ENCODE measurements around the gene CRB1. TPM values are rescaled to one million over a fixed set of nuclear protein-coding genes. Genes with fewer than 3 reads are reported as not detected.
A peak's percentile ranks its signal among the peaks of the same experiment; 100 is the strongest.

CRB1 gene
- polyA plus RNA-seq, 4 donors: 2.3 to 3.7 (median 2.8) TPM

DNA sequence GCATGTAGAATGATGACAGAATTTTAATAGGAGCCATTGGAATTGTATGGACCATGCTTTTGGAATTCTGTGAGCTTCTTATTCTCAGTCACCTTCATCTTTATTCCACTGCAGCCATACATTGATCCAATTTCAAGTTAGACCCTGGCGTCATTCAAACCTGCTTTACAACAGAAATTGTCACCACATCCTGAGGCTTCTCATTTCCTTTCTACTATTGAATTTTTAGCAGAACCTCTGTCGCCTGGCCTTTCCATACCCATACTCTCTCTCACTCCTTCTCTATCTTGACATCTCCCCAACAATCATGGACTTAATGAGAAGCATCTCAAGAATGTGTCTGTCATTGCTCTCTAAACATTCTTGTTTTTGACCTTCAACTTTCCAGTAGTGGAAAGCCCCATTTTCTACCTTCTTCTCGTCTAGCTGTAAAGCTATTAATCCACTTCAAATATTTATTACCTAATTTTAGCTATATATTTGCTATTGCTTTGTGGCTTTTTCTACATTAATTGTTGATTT is 74.1 kb downstream of the CRB1 start:
- DNase-seq (ENCODE audit: low read depth in 4 of 4, low spot score in 2 of 4): no peak

DNA sequence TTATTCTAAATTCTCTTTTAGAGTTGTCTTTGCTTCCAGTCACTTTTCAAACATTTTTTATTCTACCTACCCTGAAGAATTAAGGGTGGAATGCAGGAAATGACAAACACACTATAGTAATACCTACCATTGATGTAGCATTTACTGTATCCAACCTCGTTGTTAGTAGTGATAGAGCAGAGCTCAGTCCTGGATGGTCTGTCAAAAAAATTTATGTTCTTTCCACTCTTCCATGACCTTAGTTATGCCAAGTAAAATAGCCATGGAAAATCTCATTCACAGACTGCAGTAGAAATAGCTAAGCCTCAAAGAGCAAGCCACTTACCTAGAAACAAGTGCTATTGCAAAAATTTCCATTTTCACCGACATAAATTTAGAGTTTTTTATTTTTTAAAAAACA is 74.6 kb downstream of the CRB1 start:
- DNase-seq (ENCODE audit: low read depth in 4 of 4, low spot score in 2 of 4): no peak

DNA sequence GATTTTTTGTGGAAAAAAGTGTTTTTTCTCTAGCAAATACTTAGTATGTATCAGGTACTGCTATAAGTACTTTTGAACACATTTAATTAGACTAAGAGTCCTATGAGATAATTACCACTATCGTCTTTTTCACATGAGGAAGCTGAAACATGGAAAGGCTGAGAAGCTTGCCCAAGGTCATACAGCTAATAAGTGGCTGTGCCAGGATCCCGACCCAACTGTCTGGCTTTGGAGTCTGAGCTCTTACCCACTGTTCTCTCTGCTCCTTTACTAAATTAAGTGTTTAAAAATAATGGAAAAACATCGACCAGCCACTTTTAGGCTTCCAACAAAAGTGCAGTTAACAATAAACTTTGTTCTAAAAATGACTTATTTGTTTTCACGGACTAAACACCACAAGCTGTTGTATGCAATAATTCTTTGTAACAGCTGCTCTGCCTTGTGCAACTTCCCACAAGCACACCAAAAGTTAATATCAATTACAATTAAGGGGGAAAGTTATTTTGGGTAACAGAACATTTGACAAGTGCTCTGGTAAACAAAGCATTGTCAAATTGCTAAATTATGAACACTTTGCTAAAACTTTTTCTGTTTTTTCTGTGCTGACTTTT is 75.7 kb downstream of the CRB1 start:
- no peak for DNase-seq (ENCODE audit: low read depth in 4 of 4, low spot score in 2 of 4)

DNA sequence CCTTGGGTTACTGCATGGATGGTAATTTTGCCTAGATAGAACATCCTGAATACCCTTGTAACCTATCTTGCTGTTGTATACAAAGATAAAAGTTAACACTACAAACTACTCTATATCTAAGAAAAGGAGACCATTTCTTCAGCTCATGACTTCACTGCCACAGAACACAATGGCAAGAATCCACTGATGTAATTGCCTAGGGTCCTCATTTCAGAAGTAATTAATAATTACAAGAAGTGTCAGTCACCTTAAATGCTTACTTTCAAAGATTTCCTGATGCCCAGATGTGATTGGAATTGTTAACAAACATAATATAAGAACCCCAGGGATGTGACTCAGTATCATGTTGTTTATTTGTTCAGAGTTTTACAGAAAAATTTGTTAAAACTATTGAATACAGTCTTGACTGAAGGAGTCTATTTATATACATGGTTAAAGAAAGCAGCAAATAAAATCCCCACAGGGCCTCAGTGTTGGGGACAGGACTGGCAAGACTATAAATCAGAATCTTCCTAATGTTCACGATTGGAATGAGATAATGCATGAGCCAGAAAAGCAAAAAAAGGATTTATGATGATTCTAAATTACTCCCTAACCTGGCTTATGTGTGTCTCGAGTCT is 83.9 kb downstream of the CRB1 start:
- no peak for DNase-seq (ENCODE audit: low read depth in 4 of 4, low spot score in 2 of 4)

DNA sequence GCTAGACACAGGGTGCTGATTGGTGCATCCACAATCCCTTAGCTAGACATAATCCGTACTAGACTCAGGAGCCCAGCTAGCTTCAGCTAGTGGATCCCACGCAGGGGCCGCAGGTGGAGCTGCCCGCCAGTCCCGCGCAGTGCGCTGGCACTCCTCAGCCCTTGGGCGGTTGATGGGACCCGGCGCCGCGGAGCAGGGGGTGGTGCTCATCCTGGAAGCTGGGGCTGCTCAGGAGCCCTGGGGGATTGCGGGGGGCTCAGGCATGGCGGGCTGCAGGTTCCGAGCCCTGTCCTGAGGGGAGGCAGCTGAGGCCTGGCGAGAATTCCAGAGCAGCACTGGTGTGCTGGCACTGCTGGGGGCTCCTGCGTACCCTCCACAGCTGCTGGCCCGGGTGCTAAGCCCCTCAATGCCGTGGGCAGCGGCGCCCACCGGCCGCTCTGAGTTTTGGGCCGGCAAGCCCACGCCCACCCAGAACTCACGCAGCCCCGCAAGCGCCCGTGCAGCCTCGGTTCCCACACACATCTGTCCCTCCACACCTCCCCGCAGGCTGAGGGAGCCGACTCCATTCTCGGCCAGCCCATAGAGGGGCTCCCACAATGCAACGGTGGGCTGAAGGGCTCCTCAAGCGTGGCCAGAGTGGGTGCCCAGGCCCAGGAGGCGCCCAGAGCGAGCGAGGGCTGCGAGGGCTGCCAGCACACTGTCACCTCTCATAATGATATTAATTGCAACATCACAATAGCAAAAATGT is 87.4 kb downstream of the CRB1 start:
- DNase-seq (ENCODE audit: low read depth in 4 of 4, low spot score in 2 of 4): no peak

DNA sequence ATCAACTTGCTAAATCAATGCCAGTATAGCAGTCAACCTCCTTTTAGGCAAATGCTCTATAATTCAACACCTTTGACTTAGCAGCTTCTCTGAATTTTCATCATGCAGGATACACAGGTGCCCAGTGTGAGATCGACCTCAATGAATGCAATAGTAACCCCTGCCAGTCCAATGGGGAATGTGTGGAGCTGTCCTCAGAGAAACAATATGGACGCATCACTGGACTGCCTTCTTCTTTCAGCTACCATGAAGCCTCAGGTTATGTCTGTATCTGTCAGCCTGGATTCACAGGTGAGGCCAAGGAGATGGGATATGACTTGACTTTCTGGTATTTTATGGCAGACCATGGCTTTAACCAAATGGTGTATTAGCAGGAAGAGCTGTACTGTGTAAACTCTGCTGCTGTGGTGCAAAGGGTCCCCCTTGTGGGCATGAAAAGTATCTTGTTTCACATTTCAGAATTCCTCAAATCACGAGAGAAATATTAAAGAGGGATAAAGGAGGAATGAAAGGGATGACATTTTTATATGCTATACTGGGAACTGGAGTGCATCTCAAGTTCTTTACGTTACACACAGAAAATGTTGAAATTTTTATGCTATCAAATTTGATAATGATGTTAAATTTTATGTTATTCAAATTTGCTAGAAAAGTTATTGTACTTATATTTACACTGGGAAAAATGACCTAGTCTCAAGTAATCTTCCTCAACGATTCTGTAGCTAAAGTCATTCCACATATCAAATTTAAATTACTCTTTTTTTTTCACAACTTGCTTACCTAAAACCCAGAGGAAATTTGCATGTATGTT is 88.9 kb downstream of the CRB1 start:
- no peak for DNase-seq (ENCODE audit: low read depth in 4 of 4, low spot score in 2 of 4)

DNA sequence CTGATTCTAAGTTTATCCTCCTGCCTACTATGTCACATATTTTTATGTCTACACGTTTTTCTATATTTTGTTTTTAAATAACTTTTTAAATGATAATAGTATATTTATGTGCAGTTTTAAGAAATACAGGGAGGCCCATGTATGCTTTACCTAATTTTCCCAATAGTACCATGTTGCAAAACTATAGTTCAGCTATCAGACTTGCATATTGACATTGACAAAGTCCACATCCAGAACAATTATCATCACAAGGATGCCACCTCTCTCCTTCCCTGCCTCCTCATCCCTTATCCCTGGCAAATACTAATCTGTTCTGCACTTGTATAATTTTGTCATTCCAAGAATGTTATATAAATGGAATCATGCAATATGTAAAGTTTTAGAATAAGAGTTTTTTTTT is 90.9 kb downstream of the CRB1 start:
- no peak for DNase-seq (ENCODE audit: low read depth in 4 of 4, low spot score in 2 of 4)

DNA sequence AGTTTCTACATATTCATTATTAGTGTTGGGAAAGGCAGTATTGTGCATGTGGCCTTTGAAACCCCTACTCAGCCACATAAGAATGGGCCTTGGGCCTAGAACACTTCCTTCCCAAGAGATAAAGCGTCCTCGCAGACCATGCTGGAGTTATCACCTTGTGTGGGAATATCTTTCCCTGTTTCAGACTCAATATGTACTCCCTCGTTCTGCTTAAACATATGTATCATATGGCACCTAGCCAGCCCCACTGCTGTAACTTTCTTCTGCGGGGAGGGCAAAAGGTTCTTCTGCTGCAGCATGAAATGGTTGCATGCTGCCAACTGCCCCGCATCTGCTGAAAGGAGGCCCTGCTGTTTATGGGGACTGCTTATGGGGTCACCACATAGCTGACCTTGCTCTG is 92.0 kb downstream of the CRB1 start:
- DNase-seq (ENCODE audit: low read depth in 4 of 4, low spot score in 2 of 4): no peak

DNA sequence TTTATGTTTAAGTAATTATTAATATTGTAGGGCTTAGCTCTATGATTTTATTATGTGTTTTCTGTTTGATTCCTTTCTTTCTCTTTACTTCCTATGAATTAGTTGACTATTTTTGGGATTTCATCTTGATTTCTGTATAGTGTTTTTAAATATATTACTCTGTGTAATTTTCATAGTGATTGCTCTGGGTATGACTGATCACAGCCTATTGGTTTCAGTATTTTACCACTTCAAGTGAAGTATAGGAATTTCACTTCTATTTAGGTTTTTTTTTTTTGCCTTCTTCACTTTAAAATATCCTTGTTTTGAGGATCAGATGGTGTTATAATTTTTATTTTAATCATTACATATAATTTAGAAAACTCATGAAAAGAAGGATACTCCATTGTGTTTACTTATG is 94.8 kb downstream of the CRB1 start:
- no peak for DNase-seq (ENCODE audit: low read depth in 4 of 4, low spot score in 2 of 4)

DNA sequence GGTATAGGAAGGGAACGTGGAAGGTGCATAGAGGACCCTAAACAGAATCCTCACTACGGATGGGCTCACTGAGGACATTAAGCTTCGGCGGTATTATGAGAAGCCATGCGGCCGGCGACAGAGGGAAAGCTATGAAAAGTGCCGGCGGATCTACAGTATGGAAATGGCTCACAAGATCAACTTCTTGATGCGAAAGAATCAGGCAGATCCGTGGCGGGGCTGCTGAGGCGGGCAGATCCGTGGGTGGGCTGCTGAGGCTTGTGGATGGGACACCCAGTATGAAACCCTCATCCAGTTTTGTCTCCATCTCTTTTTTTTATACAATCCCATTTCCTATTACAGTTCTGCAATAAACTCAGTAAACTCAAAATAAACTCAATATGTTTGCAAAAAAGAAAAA is 95.8 kb downstream of the CRB1 start:
- no peak for DNase-seq (ENCODE audit: low read depth in 4 of 4, low spot score in 2 of 4)

DNA sequence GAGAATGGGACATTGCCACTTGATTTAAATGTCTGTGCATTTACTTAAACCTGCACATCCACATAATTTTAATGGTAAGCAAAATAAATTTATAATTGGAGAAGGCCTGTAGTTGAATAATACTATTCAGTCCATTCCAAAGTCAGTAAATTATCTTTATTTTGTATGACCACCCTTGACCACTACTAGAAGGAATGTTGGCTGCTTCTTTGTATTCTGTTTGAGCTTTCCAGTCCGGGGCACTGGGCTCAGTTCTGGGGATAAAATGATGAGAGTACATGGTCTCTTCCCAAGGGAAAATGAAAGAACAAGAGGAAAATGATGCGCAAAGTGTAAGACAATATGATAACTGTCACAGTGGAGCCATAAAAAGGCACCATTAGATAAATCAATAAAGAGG is 98.9 kb downstream of the CRB1 start:
- no peak for DNase-seq (ENCODE audit: low read depth in 4 of 4, low spot score in 2 of 4)

DNA sequence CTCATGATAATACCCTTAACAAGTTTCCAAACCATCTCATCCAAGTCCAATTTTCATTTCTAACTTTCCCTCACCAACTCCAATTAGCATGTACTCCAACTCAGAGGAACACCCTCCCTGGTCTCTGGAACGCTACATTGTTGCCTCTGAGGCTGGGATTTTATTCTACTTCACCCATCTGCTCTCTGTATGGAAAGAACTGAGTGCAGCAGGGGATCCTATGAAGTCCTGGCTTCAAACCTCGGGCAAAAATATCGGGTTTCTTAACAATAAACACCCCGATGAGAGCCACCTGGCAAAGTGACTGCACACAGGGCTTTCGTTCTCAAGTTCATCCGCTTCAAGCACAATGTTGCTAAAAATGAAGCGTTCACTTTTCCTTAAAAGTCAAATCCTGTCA is 99.6 kb downstream of the CRB1 start:
- DNase-seq (ENCODE audit: low read depth in 4 of 4, low spot score in 2 of 4): peak in 1 of 4 donors; percentile 25

DNA sequence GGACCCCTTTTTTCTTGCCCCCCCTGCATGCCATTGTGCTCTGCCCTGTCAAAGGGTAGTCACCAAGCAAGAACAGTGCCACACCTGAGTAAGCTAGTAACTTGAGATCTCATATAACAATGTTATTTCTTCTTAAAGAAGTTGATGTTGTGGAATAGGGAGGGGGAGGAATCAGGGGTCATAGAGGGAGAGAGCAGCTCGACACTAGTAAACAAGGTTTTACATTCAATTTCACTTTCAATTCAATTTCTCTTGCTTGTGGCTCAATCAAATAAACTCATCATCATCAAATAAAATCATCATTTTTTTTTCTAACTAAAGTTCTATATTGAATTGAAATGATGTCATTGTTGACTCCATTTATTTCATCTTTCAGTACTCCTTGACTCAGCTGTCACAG is 106.4 kb downstream of the CRB1 start:
- DNase-seq (ENCODE audit: low read depth in 4 of 4, low spot score in 2 of 4): no peak

DNA sequence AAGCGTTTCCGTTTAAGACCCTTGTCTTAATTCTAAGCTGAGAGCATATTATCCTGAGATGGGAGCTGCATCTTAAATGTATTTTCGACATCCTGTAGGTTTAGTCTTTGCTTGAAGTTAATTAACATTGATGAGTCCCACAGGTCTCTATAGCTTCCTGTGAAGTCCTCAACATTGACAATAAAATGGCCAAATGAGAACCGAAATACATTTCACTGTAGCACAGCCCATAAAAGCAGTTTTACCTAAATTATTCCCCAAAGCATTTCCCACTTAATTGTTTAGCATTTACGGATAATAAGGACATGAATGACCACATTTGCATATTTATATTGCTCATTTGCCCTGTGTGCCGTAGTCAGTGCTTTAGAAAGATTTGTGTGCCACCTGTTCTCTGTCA is 116.4 kb downstream of the CRB1 start:
- no peak for DNase-seq (ENCODE audit: low read depth in 4 of 4, low spot score in 2 of 4)

DNA sequence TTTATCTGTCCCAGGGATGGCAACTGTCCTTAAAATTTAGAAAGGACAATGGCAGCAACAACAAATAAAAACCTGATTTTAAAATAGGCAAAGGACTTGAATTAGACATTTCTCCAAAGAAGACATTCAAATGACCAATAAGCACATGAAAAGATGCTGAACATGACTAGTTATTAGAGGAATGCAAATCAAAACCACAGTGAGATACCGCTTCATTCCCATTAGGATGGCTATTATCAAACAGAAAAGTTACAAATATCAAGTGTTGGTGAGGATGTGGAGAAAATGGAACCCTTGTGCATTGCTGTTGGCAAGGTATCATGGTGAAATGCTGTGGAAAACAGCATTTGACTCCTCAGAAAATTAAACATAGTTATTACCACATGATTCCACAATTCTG is 120.7 kb downstream of the CRB1 start:
- DNase-seq (ENCODE audit: low read depth in 4 of 4, low spot score in 2 of 4): no peak

DNA sequence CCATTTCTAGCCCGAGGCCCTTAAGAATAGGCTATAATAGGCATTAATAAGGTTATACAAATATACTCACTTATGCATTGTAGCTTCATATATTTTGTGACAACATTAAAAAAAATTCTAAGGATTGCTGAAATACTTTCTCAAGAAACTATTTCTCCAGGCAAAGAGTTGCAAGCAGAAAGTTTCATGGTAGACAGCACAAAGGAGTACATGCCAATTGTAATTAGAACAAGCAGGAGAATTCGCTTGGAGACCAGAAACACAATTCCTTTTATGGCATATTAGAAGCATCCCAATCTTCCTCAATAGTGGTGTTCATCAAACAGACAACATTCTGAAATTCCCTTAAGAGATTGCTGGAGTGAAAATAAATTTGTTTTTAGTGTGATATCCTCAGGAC is 122.8 kb downstream of the CRB1 start:
- no peak for DNase-seq (ENCODE audit: low read depth in 4 of 4, low spot score in 2 of 4)

DNA sequence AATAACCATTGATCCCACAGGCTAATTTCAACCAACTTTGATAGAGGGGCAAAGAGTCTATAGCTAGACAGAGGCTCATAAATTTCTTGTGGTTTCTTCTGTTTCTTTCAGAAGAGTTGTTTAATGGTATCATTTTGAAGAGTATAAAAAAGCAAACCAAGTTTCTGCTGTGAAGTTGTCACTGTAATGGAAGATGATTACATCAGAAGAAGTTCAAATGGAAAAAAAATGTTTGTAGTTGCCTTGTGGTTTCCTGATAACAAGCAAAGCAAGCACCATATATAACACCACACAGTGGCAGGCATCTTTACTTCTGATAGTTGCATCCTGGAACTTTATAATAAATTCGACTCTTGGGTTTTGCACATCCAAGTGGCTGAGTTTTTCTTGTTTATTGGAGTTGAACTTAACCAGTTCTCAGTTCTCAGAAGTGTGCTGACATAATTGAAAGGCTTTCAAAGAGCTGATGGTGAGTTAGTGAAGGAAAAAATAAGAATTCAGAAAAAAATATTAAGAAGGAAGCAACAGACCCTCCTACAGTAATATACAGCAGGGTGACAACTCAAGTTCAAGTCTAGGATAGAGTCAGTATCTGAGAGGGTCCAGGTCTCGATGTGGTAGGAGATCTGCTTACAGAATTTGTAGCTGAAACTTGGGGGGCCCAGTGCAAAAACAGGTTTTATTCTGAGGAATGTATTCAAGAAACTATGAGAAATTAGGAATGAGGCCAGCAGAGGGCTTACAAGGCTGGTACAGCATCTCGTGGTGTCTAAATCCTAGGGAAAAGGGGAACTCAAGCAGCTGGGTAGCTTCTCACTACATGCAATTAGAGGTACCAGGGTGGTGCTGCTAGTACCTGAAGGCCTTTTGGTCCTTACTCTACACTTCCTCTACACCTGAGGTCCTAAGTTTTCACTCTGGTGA is 123.5 kb downstream of the CRB1 start:
- no peak for DNase-seq (ENCODE audit: low read depth in 4 of 4, low spot score in 2 of 4)

DNA sequence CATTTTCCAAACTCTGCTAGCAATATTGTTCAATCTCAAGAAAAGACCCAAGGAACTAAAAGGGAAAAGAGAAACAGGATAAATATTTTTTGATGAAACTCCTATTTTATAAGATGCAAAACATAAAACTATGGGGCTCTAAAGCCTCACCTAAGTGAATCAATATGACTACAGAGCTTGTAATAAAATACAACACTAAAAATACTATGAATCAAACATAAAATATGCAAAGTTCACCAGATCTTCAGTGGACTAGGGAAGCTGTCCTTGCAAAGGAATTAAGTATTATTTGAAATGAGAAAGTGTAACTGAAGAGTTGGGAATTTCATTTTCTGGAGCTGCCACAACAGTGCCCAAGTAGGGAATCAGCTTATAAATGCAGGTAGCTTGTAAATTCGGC is 124.5 kb downstream of the CRB1 start:
- no peak for DNase-seq (ENCODE audit: low read depth in 4 of 4, low spot score in 2 of 4)

DNA sequence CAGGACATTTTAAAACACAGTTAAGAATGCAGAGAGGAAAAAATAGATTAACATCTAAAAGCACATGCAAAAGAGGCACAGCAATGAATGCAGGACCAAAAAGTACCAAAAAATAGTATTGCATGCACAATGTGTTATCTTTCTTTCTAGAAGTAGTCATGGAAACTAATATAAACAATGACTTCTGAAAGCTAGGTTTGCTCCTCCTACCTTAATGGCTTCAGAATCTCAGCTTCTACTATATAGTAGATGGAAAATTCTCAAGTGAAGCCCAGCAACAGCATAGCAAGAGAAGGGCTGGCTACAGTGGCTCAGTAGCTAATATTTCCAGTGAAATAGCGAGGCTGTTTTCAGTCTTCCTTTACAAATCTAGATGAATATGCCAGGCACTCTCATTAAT is 125.1 kb downstream of the CRB1 start:
- no peak for DNase-seq (ENCODE audit: low read depth in 4 of 4, low spot score in 2 of 4)

DNA sequence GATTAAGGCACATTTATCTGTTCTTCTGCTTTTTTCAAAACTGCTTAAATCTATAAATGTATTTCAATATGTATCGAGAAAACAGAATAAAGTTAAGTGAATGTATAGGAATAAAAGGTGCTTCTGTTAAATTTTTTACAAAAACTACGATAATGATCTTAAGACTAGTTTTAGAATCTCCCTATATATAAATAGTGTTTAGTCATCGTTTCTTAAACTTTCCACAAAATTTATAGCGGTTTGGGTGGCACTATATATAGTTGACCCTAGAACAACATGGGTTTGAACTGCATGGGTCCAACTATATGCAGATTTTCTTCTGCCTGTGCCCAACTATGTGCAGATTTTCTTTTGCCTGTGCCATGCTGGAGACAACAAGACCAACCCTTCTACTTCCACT is 125.7 kb downstream of the CRB1 start:
- DNase-seq (ENCODE audit: low read depth in 4 of 4, low spot score in 2 of 4): no peak
